Measurements from ENCODE around the gene RNGTT.
"Not testable (repeated sequence)": the region's sequence is repeated elsewhere in the genome, so short reads cannot be mapped to it uniquely, and the experiment has no call there.

Gene RNGTT

DNA sequence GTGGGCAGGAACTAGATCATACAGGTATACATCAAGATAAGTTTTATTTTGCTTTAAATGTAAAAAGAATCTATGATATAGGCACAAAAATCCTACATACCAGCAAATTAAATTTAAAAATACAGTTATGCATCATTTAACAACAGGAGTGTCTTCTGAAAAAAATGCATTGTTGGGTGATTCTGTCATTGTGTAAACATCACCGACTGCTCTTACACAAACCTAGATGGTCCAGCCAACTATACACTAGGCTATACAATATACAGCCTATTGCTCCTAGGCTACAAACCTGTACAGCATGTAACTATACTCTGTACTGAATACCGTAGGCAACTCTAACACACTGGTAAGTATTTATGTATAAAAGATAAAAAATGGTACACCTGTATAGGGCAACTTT lies 139.4 kb downstream of the RNGTT start:
- DNase-seq (ENCODE audit: low read depth in 2 of 3, low spot score in 1 of 3): no peak

DNA sequence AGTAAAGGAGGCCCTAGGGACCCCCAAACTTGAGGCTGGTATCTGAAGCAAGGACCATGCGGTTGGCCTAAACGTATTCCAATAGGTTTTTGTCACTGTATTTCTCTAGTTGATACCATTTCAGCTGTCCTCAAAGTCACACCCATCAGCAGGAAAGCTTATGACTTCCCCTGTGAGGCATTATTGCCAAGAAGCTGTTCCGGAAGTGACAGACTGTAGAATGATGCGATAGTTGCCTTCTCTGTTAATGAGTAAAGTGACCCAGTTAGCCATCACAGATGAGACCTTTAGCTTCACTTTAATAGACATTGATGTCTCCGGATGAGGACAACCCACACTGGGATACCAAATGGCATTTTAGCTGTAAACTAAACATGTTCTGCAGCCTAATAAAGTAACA lies 147.9 kb downstream of the RNGTT start:
- no peak for DNase-seq (ENCODE audit: low read depth in 2 of 3, low spot score in 1 of 3)

DNA sequence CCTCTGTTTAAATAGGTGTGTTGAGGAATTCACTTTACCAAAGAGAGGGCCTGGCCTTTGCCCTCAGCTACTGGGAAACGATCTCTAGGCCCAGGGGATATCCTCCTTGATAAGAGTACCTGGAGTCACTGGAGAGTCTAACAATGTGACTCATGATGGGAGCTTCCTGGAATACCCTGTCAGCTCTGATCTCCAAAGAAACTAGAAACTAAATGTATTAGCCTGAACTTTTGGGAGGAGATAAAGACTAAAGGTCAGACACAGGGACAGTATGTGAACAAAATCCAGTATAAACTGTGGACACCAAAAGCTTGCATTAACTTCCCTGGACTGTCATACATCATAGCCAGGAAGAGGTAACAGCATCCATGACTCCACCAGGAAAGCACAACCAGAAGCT lies 148.5 kb downstream of the RNGTT start:
- no peak for DNase-seq (ENCODE audit: low read depth in 2 of 3, low spot score in 1 of 3)

DNA sequence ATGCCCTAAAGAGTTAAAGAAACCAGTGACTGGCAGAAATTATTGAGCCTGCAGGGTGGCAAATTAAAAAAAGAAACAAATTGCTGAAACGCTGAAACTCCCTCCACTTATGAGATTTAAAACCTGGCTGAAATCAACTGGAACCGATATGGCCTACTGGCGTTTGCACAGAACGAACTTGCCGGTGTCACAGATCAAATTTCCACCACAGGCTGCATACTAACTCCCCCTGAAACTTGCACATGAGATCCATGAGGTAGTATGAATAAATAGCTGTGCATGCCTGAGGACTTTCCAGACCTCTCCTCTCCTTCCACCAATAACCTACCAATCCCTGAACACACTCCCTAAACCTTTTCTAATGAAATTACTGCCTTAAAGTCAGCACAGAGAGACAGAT lies 150.4 kb downstream of the RNGTT start:
- no peak for DNase-seq (ENCODE audit: low read depth in 2 of 3, low spot score in 1 of 3)

DNA sequence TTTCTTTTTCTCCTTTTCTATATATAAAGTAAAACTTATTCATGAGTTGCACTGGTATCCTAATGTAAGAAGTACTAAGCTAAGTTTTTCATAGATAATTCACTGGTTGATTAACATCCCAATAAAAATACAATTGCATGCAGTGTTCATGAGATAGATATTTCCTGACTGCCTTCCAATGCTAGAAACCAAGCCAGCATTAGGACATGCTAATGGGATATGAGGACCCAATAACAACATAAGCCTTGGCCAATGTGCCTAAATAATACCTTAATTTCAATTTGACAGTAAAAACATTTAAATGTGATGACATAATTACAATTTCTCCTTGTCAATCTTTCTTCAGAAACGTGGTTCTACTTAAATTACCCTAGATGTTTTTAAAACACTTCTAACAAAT lies 152.7 kb downstream of the RNGTT start:
- DNase-seq (ENCODE audit: low read depth in 2 of 3, low spot score in 1 of 3): no peak

DNA sequence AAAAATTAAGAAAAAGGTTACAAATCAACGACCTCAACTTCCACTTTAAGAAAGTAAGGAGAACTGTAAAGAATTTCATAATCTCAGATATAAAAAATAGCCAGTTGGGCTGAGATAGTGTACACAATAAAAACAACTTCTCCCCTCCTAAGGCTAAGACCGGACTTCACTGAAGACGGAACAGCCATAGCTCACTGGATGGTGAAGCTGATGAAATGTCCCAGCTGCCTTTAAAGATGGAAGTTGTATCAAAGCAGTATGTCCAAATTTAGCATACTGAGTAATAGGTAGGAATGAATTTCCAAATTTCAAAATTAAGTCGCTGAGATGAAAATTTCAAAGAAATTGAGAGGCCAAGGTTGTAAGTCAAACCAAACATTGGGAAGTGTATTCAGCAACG lies 153.3 kb downstream of the RNGTT start:
- no peak for DNase-seq (ENCODE audit: low read depth in 2 of 3, low spot score in 1 of 3)

DNA sequence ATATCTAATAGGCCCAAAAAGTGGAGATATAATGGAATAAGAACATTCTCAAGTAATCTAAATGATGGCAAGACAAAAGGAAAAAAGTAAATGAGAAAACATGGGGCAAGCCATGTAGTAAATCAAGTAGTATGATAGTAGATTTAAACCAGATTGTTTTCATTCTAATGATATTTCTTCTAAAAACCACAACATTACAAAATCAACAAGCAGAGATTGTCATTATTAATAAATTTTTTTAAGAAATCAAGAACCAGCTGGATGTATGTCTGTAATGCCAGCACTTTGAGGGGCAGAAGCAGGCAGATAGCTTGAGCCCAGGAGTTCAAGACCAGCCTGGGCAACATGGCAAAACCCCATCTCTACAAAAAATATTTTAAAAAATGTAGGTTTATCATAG lies 155.0 kb downstream of the RNGTT start:
- DNase-seq (ENCODE audit: low read depth in 2 of 3, low spot score in 1 of 3): no peak

DNA sequence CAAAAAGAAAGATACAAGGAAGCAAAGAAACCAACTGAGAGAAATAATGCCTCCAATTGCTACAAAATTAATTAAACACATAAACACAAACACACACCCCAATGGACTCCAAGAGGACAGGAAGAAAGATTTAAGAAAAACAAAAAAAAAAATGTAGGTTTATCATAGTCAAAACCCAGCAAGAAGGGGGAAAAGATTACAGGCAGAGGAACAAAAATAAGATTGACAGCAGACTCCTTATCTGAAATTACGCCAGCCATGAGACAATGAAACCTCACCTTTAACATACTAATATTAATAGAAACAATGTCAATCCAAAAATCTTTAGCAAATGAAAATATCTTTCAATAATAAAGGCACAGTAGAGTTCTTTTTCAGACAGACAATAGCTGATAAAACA lies 155.8 kb downstream of the RNGTT start:
- no peak for DNase-seq (ENCODE audit: low read depth in 2 of 3, low spot score in 1 of 3)

DNA sequence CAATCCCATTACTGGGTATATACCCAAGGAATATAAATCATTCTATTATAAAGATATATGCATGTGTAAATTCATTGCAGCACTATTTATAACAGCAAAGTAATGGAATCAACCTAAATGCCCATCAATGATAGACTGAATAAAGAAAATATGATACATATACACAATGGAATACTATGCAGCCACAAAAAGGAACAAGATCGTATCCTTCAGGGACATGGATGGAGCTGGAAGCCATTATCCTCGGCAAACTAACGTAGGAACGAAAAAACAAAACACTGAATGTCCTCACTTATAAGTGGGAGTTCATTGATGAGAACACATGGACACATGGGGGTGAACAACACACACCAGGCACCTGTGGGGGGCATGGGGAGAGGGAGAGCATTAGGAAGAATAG lies 156.7 kb downstream of the RNGTT start:
- no peak for DNase-seq (ENCODE audit: low read depth in 2 of 3, low spot score in 1 of 3)

DNA sequence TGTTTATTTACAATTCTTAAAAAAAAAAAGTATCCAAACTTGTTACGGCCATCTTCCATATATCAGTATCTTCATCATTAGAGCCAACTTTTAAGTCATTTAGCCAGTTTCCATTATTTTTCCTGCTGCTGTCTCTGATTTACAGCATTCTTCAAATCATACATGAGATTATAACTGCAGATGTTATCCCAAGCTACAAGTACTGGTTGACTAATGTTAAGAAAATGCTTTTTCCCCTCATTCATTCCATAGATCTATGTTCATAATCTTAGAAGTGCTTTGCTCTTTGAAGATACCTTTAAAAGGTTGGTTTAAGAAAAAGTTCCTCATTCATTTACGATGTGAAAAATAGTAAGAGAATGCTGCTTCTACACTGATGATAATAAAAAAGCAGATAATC lies 158.7 kb downstream of the RNGTT start:
- no peak for DNase-seq (ENCODE audit: low read depth in 2 of 3, low spot score in 1 of 3)

DNA sequence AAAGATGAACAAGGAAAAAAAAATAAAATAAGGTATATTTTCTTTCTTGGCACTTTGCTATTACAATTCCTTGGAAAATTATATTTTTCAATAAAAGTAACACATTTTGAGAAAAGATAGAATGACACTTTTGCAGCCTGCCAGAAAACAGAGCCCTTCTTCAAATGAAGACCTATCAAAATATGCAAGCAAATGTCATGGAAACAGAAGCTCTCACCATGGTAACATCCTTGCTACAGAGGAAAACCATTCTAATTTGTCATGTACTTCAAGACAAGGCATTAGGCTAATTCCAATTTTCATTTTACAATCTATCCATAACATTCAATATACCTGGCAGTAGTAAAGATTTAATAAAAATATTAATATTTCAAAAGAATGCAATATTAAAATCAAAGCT lies 177.9 kb downstream of the RNGTT start:
- no peak for DNase-seq (ENCODE audit: low read depth in 2 of 3, low spot score in 1 of 3)

DNA sequence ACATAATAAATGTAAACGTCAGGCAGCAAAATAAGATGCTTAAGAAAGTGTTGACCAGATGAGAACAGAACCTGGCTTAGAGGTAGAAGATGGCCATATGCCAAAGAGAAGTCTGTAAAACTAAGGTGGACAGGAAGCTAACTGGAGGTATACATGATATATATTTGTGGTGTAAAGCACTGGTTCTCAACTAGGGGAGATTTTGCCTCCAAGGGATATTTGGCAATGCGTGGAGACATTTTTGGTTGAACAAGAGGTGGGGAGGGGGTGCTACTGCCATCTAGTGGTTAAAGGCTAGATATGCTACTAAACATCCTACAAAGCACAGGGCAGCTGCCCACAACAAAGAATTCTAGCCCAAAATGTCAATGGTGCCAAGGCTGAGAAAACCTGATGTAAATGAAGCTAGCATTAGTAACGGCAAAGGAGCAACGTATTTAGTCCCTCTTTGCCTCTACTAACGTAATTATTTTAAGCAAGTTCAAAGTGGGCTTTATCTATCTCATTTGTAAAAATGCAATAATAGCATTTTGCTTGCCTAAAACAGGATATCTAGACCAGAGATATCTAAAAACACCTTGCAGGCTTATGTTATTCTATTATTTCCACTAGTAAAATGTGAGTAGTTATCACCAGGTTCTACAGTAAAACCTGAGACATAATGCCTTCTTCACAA lies 182.6 kb downstream of the RNGTT start:
- DNase-seq (ENCODE audit: low read depth in 2 of 3, low spot score in 1 of 3): peak; percentile 8 to 56 (median 16)

DNA sequence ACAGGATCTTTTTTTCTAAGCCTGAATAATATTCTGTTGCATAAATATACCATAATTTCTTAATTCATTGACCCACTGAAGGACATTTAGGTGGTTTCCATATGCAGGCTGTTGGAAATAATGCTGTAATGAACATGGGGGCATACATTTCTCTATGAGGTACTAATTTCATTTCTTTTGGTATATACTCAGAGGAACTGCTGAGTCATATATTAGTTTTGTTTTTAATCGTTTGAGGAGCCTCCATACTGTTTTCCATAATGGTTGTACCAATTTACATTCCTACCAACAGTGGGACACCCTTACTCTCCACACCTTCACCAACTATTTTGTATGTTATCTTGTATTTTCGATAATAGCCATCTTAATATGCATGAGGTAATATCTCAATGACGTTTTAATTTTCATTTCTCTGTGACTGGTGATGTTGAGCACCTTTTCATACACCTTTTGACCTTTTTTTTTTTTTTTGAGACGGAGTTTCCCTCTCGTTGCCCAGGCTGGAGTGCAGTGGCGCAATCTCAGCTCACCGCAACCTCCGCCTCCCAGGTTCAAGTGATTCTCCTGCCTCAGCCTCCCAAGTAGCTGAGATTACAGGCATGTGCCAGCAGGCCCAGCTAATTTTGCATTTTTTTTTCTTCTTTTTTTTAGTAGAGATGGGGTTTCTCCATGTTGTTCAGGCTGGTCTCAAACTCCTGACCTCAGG lies 187.4 kb downstream of the RNGTT start:
- no peak for DNase-seq (ENCODE audit: low read depth in 2 of 3, low spot score in 1 of 3)

DNA sequence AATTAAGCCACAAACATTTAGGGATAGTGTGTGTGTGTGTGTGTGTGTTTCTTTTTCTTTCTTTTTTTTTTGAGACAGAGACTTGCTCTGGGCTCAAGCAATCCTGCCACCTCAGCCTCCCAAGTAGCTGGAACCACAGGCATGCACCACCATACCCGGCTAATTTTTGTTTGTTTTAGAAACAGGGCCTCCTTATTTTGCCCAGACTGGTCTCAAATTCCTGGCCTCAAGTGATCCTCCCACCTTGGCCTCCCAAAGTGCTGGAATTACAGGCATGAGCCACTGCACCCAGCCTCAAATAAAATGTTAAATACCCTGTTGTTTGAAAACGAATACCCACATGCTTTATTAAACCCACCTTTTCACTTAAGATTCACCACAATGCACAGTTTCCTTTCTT lies 195.3 kb downstream of the RNGTT start:
- not testable (repeated sequence) for DNase-seq (ENCODE audit: low read depth in 2 of 3, low spot score in 1 of 3)

DNA sequence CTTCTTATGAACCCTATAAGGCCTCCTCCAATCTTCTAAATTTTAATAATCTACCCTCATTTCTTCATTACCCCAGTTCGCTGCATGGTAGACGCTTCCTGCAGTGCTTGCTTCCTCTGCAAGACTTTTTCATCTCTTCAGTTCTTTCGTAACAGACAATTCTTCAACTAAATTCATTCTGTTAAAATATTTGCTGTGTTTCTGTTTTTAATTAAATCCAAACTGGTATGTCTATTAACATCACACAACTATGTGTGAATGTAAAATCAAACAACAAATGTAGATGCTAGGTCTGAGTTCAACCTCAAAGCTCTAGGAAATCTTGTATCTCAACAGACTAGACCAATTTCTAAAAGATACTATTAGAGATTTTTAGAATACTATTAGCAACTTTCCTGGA lies 199.3 kb downstream of the RNGTT start:
- no peak for DNase-seq (ENCODE audit: low read depth in 2 of 3, low spot score in 1 of 3)

DNA sequence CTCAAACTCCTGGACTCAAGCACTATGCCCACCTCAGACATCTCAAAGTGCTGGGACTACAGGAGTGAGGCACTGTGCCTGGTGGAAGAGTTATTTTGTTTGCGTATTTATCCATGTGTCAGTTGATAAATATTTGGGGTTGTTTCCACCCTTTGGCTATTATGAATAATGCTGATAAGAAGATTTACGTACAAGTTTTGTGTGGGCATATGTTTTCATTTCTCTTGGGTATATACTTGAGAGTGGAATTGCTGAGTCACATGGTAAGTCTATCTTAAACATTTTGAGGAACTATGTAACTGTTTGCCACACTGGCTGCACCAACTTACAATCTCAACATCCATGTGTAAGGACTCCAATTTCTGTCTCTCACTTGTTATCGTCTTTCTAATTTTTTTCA lies 200.3 kb downstream of the RNGTT start:
- DNase-seq (ENCODE audit: low read depth in 2 of 3, low spot score in 1 of 3): no peak

DNA sequence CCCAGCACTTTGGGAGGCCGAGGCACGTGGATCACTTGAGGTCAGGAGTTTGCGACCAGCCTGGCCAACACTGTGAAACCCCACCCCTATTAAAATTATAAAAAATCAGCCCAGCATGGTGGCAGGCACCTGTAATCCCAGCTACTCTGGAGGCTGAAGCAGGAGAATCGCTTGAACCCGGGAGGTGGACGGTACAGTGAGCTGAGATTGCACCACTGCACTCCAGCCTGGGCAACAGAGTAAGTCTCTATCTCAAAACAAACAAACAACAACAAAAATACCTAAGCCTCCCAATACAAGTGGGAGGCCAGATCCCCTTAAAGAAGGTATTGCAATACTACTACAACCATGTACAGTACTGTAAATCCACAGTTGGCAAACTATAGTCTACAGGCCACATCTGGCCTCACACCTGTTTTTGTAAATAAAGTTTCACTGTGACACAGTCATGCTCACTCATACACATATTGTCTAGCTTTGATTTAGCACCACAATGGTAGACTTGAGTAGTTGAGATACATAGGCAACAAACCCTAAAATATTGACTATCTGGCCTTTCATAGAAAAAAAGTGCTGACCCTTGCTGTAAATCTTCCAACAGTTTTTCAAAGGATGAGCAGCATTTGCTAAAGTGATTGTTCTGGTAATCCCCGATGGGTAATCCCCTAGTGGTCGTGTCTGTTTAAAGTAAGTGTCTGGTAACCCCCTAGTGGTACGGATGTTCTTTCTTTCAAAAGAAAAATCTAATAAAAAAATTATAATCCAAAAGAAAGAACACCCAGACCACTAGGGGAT lies 202.0 kb downstream of the RNGTT start:
- no peak for DNase-seq (ENCODE audit: low read depth in 2 of 3, low spot score in 1 of 3)

DNA sequence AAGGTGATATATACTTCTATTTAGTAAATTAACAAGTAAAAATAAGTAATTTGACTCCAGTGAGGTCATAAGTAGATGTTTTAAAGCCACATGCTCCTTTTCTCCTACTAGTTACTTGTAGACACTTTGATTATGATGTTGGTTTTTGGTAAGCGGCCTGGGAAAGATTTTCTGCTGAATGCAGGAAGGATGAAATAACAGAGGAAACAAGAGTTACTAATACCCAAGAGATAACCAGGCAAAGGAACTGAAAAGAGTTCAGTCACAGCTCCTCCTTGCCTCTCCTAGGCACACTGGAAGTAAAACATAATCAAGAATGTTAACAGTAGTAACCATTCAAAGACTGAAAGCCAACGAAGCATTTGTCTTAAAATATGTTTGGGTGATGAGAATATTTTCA lies 203.3 kb downstream of the RNGTT start:
- no peak for DNase-seq (ENCODE audit: low read depth in 2 of 3, low spot score in 1 of 3)

DNA sequence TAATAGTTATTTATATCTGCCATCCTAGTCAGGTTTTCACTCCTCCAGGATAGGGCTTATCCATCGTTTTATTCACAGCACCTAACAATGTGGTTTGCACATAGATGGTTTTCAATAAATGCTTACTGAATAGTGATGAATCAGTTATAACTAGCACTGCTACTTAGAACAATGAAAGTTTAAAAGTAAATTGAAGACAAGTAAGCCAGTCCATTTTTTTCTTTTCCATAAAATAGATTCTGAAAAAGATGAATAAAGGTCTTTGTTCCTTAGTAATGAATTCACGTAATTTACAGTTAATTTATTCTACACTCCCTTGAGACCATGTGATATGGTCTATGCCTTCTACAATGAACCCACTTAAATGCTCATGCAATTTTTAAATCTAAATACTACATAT lies 212.5 kb downstream of the RNGTT start:
- DNase-seq (ENCODE audit: low read depth in 2 of 3, low spot score in 1 of 3): no peak

DNA sequence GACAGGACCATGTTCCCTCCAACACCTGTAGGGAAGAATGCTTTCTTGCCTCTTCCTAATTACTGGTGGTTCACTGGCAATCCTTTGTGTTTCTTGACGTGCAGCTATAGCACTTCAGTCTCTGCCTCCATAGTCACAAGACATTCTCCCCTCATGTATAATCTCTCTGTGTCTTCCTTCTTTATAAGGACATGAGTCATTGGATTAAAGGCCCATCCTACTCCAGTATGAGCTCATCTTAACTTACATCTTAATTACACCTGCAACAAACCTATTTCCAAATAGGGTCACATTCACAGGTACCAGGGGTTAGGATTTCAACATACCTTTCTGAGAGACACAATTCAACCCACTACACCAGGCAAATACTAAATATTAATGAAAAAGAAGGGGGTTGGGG lies 213.6 kb downstream of the RNGTT start:
- no peak for DNase-seq (ENCODE audit: low read depth in 2 of 3, low spot score in 1 of 3)

DNA sequence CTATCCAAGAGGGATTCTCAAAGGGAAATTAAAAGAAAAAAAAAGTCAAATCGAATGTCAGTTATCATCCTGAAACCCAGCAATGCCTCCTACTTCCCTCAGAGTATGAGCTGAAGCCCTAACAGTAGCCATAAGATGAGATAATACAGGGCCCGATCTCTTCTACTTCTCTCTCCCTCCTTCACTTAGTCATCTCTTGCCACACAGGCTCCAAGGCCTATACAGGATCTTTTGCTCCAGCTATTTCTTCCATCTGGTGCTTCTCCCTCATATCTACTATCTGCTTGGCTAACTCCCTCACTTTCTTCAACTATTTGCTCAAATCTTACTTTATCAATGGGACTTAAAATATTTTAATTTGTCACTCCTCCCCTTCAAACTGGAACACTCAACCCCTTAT lies 215.3 kb downstream of the RNGTT start:
- no peak for DNase-seq (ENCODE audit: low read depth in 2 of 3, low spot score in 1 of 3)

DNA sequence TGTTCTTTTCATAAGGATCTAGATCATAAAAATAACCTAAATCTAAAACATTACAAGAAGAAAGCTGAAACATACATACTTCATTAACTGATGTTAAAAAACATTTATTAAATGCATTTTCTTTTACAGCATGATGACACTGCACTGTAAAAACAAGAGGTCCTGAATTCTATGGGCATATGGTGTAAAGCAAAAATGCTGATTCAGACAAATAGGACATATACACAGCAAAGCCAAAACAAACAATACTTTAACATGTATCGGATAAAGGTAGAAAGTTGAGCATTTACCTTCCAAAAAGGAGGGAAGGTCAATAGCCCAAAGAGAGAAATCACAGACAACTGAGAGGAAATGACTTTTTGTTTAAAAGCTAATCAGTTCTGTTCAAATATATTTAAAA lies 221.5 kb downstream of the RNGTT start:
- no peak for DNase-seq (ENCODE audit: low read depth in 2 of 3, low spot score in 1 of 3)

All from stimulated activated CD4-positive, alpha-beta T cell treated with anti-CD3 and anti-CD28 coated beads, Interleukin-12 subunit alpha, Interleukin-12 subunit beta, amount 100 ng/mL, for 48 hours (primary cell).